Activated CD4-positive, alpha-beta memory T cell treated with anti-CD3 and anti-CD28 coated beads, Interleukin-2, amount 10 ng/mL, durations not matched to agents 7 days and 5 days (primary cell): ENCODE results near the gene AP1G2. TPM values are rescaled to one million over a fixed set of nuclear protein-coding genes. Genes with fewer than 3 reads are reported as not detected.

Experiments
- total RNA-seq, 2 experiments: library from RNA; stranded (reverse); gene quantifications; one replicate each; pipeline ENCODE4 v1.2.3, GENCODE V29; 2021

Gene AP1G2
- total RNA-seq, 2 experiments from 2014 or later = 263 to 275 TPM

Other genes with a start within 250 kb of the AP1G2 start
- 100 to 1,000 TPM; 194 to 198 TPM for gene PABPN1, start 246.3 kb downstream of the AP1G2 start, total RNA-seq
- gene SLC22A17, start 214.9 kb downstream of the AP1G2 start, total RNA-seq = 1 to 10 TPM; 2.0 TPM
- gene EFS, start 202.6 kb downstream of the AP1G2 start, total RNA-seq = not detected
- not detected for gene IL25, start 195.0 kb downstream of the AP1G2 start, total RNA-seq
- gene CMTM5, start 190.7 kb downstream of the AP1G2 start, total RNA-seq = not detected
- gene MYH6, start 159.5 kb downstream of the AP1G2 start, total RNA-seq = under 1 TPM; 0.08 to 0.10 TPM
- gene MYH7, start 132.1 kb downstream of the AP1G2 start, total RNA-seq = under 1 TPM in 1 of 2 experiments, not detected in 1; 0.05 TPM
- 10 to 100 TPM; 34.8 to 39.0 TPM for gene NGDN, start 98.1 kb downstream of the AP1G2 start, total RNA-seq
- 1 to 10 TPM; 1.5 to 1.8 TPM for gene ZFHX2, start 16.0 kb downstream of the AP1G2 start, total RNA-seq
- gene THTPA, start 11.5 kb downstream of the AP1G2 start, total RNA-seq = 10 to 100 TPM; 11.6 to 11.8 TPM
- not detected for gene JPH4, start 11.0 kb upstream of the AP1G2 start, total RNA-seq
- gene DHRS2, start 68.6 kb upstream of the AP1G2 start, total RNA-seq = 1 to 10 TPM; 1.1 to 1.5 TPM